MCF 10A (cell line): Measurements from ENCODE around the gene IL15RA. TPM values are rescaled to one million over a fixed set of nuclear protein-coding genes. Genes with fewer than 3 reads are reported as not detected.

Source experiments
- BruUV-seq: library from RNA; stranded (reverse); fragments of 400-500 nt; replicated peaks from 2 replicates; lab custom pipeline; 2021; lab: Mats Ljungman, UMichigan
- CTCF ChIA-PET: fragments of 300-600 bp; sonication (Branson Sonifier 250); formaldehyde crosslinking; extraction: SDS; loops from one replicate; lab custom pipeline; 2021; ENCODE audit warnings: antibody characterized with exemption, inconsistent platforms; lab: Yijun Ruan, JAX
- POLR2A ChIA-PET: fragments of 300-600, 350-650 bp; sonication (Branson Sonifier 250); formaldehyde crosslinking; extraction: SDS; loops from one replicate; lab custom pipeline; 2020; ENCODE audit warnings: antibody characterized with exemption, inconsistent platforms; lab: Yijun Ruan, JAX
- DNase-seq: peaks from one replicate; pipeline ENCODE4 v3.0.0-alpha.2; 2018; ENCODE audit not compliant: unreplicated experiment
- H3K27ac Mint-ChIP-seq: one replicate; pipeline ENCODE4 v1.8.0; 2022; ENCODE audit warnings: mild to moderate bottlenecking, low read depth, mixed read lengths; ENCODE audit not compliant: unreplicated experiment
- H3K27me3 Mint-ChIP-seq: one replicate; pipeline ENCODE4 v1.8.0; 2022; ENCODE audit warnings: mixed read lengths; ENCODE audit not compliant: insufficient read depth, unreplicated experiment
- H3K36me3 Mint-ChIP-seq: one replicate; pipeline ENCODE4 v1.8.0; 2022; ENCODE audit warnings: mild to moderate bottlenecking, moderate library complexity, mixed read lengths; ENCODE audit not compliant: insufficient read depth, unreplicated experiment
- H3K4me1 Mint-ChIP-seq: one replicate; pipeline ENCODE4 v1.8.0; 2022; ENCODE audit warnings: mixed read lengths; ENCODE audit not compliant: insufficient read depth, unreplicated experiment
- H3K4me3 Mint-ChIP-seq: one replicate; pipeline ENCODE4 v1.8.0; 2022; ENCODE audit warnings: mild to moderate bottlenecking, moderate library complexity, mixed read lengths; ENCODE audit not compliant: unreplicated experiment
- H3K9me3 Mint-ChIP-seq: one replicate; pipeline ENCODE4 v1.8.0; 2022; ENCODE audit warnings: mixed read lengths; ENCODE audit not compliant: unreplicated experiment
- CTCF ChIP-seq: fragments of 200-600 bp; IDR thresholded peaks from one replicate; pipeline ENCODE4 v1.8.0; 2022; ENCODE audit warnings: antibody characterized with exemption, mild to moderate bottlenecking; ENCODE audit not compliant: unreplicated experiment
- intact Hi-C: fragments of 100-400 bp; cut with micrococcal nuclease; formaldehyde crosslinking; loops from 2 replicates; pipeline ENCODE4 v1.14.1; 2022
- total RNA-seq: library from RNA; stranded (reverse); gene quantifications from 2 replicates; pipeline ENCODE4 v1.2.3, GENCODE V29; 2022

Gene IL15RA
- total RNA-seq, 1 experiment from 2014 or later, result 6.0 TPM

- no peak overlapping the region for H3K27ac Mint-ChIP-seq
- TF ChIP-seq CTCF, result no peak
- intact Hi-C loops, result no loop called here
- peaks cover 24% of the 10 kb centered on the region for H3K27me3 Mint-ChIP-seq
- no peak overlapping the region for H3K4me3 Mint-ChIP-seq
- no peak for DNase-seq
- peaks cover 7% of the 10 kb centered on the region for H3K9me3 Mint-ChIP-seq
- peaks cover 6% of the 10 kb centered on the region for H3K4me1 Mint-ChIP-seq
- POLR2A ChIA-PET, result no interaction called here
- BruUV-seq, result no TSS peak
- CTCF ChIA-PET, result no interaction called here
- peaks cover 7% of the 10 kb centered on the region for H3K36me3 Mint-ChIP-seq
These were observed 46.5 kb upstream of the IL15RA start for GRCh38 chr10:6023661-6024333.

GRCh38 chr10:6022660-6023059, 45.3 kb upstream of the IL15RA start:
- intact Hi-C loops, result no loop called here
- Mint-ChIP-seq H3K4me3 (no peak overlapping the region), H3K27ac (no peak overlapping the region), H3K9me3 (peaks cover 10% of the 10 kb centered on the region), H3K4me1 (peaks cover 6% of the 10 kb centered on the region), H3K36me3 (peaks cover 7% of the 10 kb centered on the region), H3K27me3 (peaks cover 30% of the 10 kb centered on the region)
- DNase-seq, result no peak
- ChIA-PET POLR2A (no interaction called here), CTCF (no interaction called here)
- no TSS peak for BruUV-seq
- TF ChIP-seq CTCF, result no peak

GRCh38 chr10:6020826-6021225, 43.5 kb upstream of the IL15RA start:
- peaks cover 10% of the 10 kb centered on the region for H3K9me3 Mint-ChIP-seq
- H3K27me3 Mint-ChIP-seq, result peaks cover 17% of the 10 kb centered on the region
- no peak overlapping the region for H3K4me3 Mint-ChIP-seq
- peaks cover 7% of the 10 kb centered on the region for H3K36me3 Mint-ChIP-seq
- no peak for DNase-seq
- BruUV-seq, result no TSS peak
- ChIA-PET CTCF (interaction anchor here (0.6 to 0.7 kb wide), 3 partner anchors 17 to 390 kb away, joined by 3 read pairs; no protein-coding TSS in a partner anchor), POLR2A (no interaction called here)
- H3K27ac Mint-ChIP-seq, result no peak overlapping the region
- no peak for TF ChIP-seq CTCF
- intact Hi-C loops, result no loop called here
- peaks cover 6% of the 10 kb centered on the region for H3K4me1 Mint-ChIP-seq

- Mint-ChIP-seq H3K36me3 (peaks cover 7% of the 10 kb centered on the region), H3K9me3 (peaks cover 10% of the 10 kb centered on the region), H3K27ac (no peak overlapping the region), H3K4me3 (no peak overlapping the region), H3K4me1 (peaks cover 6% of the 10 kb centered on the region), H3K27me3 (peaks cover 15% of the 10 kb centered on the region)
- DNase-seq, result no peak
- TF ChIP-seq CTCF, result no peak
- POLR2A ChIA-PET, result interaction anchor here (0.6 kb wide), 1 partner anchor 13 kb away, joined by 3 read pairs; no protein-coding TSS in a partner anchor
- intact Hi-C loops, result no loop called here
- BruUV-seq, result no TSS peak
- CTCF ChIA-PET, result no interaction called here
These were observed 42.5 kb upstream of the IL15RA start for GRCh38 chr10:6019796-6020195.
